KMS-11 (cell line): ENCODE measurements around the gene MAP4K4.
A peak's percentile ranks its signal among the peaks of the same experiment; 100 is the strongest.

Experiments
- H2AFZ ChIP-seq: fragments of 200-600 bp; sonication (generic); 2 replicates; pipeline ENCODE4 v1.6.1; 2016; ENCODE audit warnings: antibody characterized with exemption, mixed run types, low read depth
- H3K27ac ChIP-seq: fragments of 200-600 bp; sonication (generic); 2 replicates; pipeline ENCODE4 v1.6.1; 2016; ENCODE audit warnings: mild to moderate bottlenecking, mixed run types
- H3K27me3 ChIP-seq: fragments of 200-600 bp; sonication (generic); 2 replicates; pipeline ENCODE4 v1.6.1; 2017; ENCODE audit warnings: mild to moderate bottlenecking, low read depth, mixed run types, moderate library complexity; ENCODE audit not compliant: insufficient read depth
- H3K36me3 ChIP-seq: fragments of 200-600 bp; sonication (generic); 2 replicates; pipeline ENCODE4 v1.6.1; 2017; ENCODE audit warnings: mild to moderate bottlenecking, mixed run types; ENCODE audit not compliant: insufficient read depth
- H3K4me1 ChIP-seq: fragments of 200-600 bp; sonication (generic); 2 replicates; pipeline ENCODE4 v1.6.1; 2016; ENCODE audit warnings: mild to moderate bottlenecking, low read depth, mixed run types; ENCODE audit not compliant: poor library complexity, severe bottlenecking
- H3K4me2 ChIP-seq: fragments of 200-600 bp; sonication (generic); 2 replicates; pipeline ENCODE4 v1.7.0; 2016; ENCODE audit warnings: mild to moderate bottlenecking, mixed run types
- H3K4me3 ChIP-seq: fragments of 200-600 bp; sonication (generic); IDR thresholded peaks from 2 replicates; pipeline ENCODE4 v1.6.1; 2017; ENCODE audit warnings: low read depth, low read length, mixed read lengths; ENCODE audit not compliant: insufficient read depth
- H3K79me2 ChIP-seq: fragments of 200-600 bp; sonication (generic); 2 replicates; pipeline ENCODE4 v1.6.1; 2016; ENCODE audit warnings: low read depth, mixed run types; ENCODE audit not compliant: insufficient read depth
- H3K9ac ChIP-seq: fragments of 200-600 bp; sonication (generic); 2 replicates; pipeline ENCODE4 v1.6.1; 2016; ENCODE audit warnings: mild to moderate bottlenecking, mixed run types
- H4K20me1 ChIP-seq: fragments of 200-600 bp; sonication (generic); 2 replicates; pipeline ENCODE4 v1.6.1; 2016; ENCODE audit warnings: mild to moderate bottlenecking, mixed run types; ENCODE audit not compliant: insufficient read depth
- TF ChIP-seq, protein P1 (sequence below): fragments of 200-600 bp; sonication (generic); conservative IDR thresholded peaks from 2 replicates; pipeline ENCODE4 v1.6.1; 2017; ENCODE audit warnings: low read depth, mild to moderate bottlenecking, antibody characterized with exemption, low read length, moderate library complexity, mixed read lengths

MAP4K4 gene

DNA sequence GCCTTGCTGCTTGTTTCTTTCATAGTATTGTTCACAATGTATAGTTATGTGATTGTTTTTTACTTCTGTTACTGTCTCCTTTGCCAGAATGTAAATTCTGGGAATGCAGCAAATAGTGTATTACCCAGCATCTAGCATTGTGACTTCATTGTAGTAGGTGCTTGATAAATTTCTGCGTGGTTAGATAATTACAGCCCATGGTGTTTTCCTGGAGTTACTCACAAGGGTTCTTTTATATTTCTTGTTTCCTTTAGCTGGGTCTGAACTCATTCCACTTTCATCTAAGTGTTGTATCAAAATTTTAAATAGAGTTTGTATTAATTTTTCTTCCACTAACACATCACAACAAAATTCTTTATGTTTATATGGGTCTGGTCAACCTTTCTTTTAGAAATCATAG, 132.6 kb downstream of the MAP4K4 start:
- Histone ChIP-seq H3K9ac (no peak overlapping the region), H4K20me1 (no peaks in the 10 kb centered on the region), H2AFZ (no peak overlapping the region), H3K4me1 (peaks cover 19% of the 10 kb centered on the region), H3K27me3 (no peaks in the 10 kb centered on the region), H3K36me3 (no peaks in the 10 kb centered on the region), H3K27ac (no peak overlapping the region), H3K4me2 (no peak overlapping the region), H3K4me3 (no peak overlapping the region), H3K79me2 (no peaks in the 10 kb centered on the region)
- TF ChIP-seq, protein P1, sequence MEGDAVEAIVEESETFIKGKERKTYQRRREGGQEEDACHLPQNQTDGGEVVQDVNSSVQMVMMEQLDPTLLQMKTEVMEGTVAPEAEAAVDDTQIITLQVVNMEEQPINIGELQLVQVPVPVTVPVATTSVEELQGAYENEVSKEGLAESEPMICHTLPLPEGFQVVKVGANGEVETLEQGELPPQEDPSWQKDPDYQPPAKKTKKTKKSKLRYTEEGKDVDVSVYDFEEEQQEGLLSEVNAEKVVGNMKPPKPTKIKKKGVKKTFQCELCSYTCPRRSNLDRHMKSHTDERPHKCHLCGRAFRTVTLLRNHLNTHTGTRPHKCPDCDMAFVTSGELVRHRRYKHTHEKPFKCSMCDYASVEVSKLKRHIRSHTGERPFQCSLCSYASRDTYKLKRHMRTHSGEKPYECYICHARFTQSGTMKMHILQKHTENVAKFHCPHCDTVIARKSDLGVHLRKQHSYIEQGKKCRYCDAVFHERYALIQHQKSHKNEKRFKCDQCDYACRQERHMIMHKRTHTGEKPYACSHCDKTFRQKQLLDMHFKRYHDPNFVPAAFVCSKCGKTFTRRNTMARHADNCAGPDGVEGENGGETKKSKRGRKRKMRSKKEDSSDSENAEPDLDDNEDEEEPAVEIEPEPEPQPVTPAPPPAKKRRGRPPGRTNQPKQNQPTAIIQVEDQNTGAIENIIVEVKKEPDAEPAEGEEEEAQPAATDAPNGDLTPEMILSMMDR, result no peak

DNA sequence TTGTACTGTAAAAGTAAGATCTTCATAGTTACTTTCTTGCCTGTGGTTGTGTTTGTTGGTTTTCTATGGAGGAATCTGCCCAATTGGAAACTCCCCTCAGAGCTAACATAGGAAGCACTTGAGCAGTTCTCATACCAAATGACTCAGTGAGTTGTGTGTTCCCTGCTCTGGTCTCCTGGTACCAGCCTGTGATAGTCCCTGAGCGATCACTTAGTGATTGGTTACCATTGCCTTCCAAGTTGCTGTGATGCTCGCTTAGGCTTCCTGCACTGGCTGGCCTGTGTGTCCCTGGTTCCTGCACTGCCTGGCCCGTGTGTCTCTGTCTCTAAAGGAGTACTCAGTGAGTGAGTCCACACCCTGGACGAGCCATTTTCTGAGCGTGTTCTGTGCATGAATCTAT, 133.0 kb downstream of the MAP4K4 start:
- Histone ChIP-seq H3K9ac (no peak overlapping the region), H3K4me3 (no peak overlapping the region), H3K4me2 (no peak overlapping the region), H3K27ac (no peak overlapping the region), H3K79me2 (no peaks in the 10 kb centered on the region), H3K27me3 (no peaks in the 10 kb centered on the region), H2AFZ (no peak overlapping the region), H4K20me1 (no peaks in the 10 kb centered on the region), H3K36me3 (no peaks in the 10 kb centered on the region), H3K4me1 (peaks cover 19% of the 10 kb centered on the region)
- TF ChIP-seq, protein P1, result no peak

DNA sequence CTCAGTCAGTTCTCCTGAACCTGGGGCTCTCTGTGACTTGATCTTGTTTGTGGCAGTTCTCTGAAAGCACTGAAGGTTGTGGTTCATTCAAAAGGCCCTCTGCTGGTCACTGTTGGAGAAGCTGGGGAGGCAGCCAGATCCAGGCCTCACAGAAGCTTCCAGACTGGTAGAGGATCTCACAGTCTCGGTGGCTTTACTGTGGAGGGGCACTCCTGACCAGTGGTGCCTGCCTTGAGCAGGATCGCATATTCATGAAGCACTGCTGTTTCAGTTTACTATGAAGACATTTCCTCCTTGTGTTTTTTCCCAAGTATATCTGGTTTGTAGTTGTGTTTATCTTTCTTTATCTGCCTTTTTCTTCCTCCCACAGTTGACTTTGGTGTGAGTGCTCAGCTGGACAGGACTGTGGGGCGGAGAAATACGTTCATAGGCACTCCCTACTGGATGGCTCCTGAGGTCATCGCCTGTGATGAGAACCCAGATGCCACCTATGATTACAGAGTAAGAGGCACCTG, 133.9 kb downstream of the MAP4K4 start:
- TF ChIP-seq, protein P1, result peak; percentile 68
- Histone ChIP-seq H3K9ac (no peak overlapping the region), H3K36me3 (no peaks in the 10 kb centered on the region), H3K27me3 (no peaks in the 10 kb centered on the region), H3K79me2 (no peaks in the 10 kb centered on the region), H4K20me1 (no peaks in the 10 kb centered on the region), H3K4me3 (no peak overlapping the region), H2AFZ (no peak overlapping the region), H3K4me2 (no peak overlapping the region), H3K4me1 (peaks cover 19% of the 10 kb centered on the region), H3K27ac (no peak overlapping the region; the same call in 1 of the 2 replicates)

DNA sequence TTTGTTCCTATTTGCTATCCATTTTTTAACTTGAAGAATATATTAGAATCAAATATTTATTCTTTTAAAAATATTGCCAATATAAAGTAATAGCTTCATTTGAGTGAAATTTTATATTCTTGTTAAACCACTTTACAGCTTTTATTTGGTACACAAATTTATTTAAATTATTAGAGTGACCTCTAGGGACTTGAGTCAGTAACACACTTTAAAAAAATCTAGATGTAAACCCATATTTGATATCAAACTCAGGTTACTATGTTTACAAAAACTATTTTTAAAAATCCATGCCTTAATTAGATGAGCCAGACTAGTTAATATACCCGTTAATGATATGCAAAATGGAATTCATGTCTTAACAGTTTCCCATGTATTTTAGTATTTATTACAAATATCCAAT, 134.6 kb downstream of the MAP4K4 start:
- Histone ChIP-seq H3K79me2 (no peaks in the 10 kb centered on the region), H3K4me2 (no peak overlapping the region), H3K9ac (no peak overlapping the region), H3K27ac (no peak overlapping the region), H3K27me3 (no peaks in the 10 kb centered on the region), H2AFZ (no peak overlapping the region), H3K4me3 (no peak overlapping the region), H3K36me3 (no peaks in the 10 kb centered on the region), H3K4me1 (peaks cover 19% of the 10 kb centered on the region), H4K20me1 (no peaks in the 10 kb centered on the region)
- TF ChIP-seq, protein P1, result no peak; the same call in 1 of the 2 replicates
